PC-3 (cell line): ENCODE measurements around the gene MID1.

Experiments used
- EZH2phosphoT487 ChIP-seq: fragments of 300-600 bp; sonication (generic); IDR thresholded peaks from 2 replicates; pipeline ENCODE4 v1.6.1; 2018; ENCODE audit warnings: mild to moderate bottlenecking, antibody characterized with exemption, low read length, borderline replicate concordance
- TF ChIP-seq, protein P1 (sequence below): fragments of 300-600 bp; sonication (generic); conservative IDR thresholded peaks from 2 replicates; pipeline ENCODE4 v1.5.1; 2017; ENCODE audit warnings: antibody characterized with exemption, low read depth, mild to moderate bottlenecking, low read length

DNA sequence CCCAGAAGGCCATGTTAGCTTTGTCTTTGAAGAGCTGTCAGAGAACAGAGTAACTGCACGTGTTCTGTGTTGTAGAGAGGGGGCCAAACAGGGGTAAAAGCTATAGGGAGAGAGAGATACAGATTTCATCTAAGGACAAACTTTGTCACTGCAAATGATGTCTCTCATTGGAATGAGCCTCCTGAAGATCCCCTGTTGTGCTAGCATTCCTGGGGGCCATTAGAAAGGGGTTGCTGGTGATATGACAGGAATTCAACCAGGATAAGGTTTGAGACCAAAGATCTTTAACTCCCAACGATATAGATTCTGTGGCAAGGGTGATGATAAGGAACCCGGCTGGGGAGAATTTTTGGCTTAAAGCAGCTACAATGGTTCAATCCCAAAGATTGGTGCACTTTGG is 16.8 kb downstream of the MID1 start:
- TF ChIP-seq, protein P1, sequence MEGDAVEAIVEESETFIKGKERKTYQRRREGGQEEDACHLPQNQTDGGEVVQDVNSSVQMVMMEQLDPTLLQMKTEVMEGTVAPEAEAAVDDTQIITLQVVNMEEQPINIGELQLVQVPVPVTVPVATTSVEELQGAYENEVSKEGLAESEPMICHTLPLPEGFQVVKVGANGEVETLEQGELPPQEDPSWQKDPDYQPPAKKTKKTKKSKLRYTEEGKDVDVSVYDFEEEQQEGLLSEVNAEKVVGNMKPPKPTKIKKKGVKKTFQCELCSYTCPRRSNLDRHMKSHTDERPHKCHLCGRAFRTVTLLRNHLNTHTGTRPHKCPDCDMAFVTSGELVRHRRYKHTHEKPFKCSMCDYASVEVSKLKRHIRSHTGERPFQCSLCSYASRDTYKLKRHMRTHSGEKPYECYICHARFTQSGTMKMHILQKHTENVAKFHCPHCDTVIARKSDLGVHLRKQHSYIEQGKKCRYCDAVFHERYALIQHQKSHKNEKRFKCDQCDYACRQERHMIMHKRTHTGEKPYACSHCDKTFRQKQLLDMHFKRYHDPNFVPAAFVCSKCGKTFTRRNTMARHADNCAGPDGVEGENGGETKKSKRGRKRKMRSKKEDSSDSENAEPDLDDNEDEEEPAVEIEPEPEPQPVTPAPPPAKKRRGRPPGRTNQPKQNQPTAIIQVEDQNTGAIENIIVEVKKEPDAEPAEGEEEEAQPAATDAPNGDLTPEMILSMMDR, result no peak
- TF ChIP-seq EZH2phosphoT487, result no peak
